Brain microvascular endothelial cell (primary cell): ENCODE measurements around the gene LRRC49.
"Not testable (repeated sequence)": the region's sequence is repeated elsewhere in the genome, so short reads cannot be mapped to it uniquely, and the experiment has no call there.

Experiments used
- DNase-seq: peaks from one replicate; pipeline ENCODE4 v3.0.0-alpha.2; 2020
- H3K27ac ChIP-seq: fragments of 250-450 bp; sonication (Bioruptor Pico); 2 replicates; pipeline ENCODE4 v1.5.1; 2020; ENCODE audit warnings: mild to moderate bottlenecking, moderate library complexity
- H3K27me3 ChIP-seq: fragments of 250-450 bp; sonication (Bioruptor Pico); replicated peaks from 2 replicates; pipeline ENCODE4 v1.5.1; 2020; ENCODE audit warnings: mild to moderate bottlenecking
- H3K36me3 ChIP-seq: fragments of 250-450 bp; sonication (Bioruptor Pico); replicated peaks from 2 replicates; pipeline ENCODE4 v1.5.1; 2020; ENCODE audit warnings: mild to moderate bottlenecking
- H3K4me3 ChIP-seq: 2 replicates; pipeline ENCODE4 v1.5.1; 2011; ENCODE audit warnings: low read depth, mild to moderate bottlenecking, control low read depth, low read length, moderate library complexity
- in situ Hi-C: cut with HindIII; loops from 2 replicates; pipeline ENCODE4 v1.10.0; 2017; ENCODE audit warnings: low sequenced_read_pairs, low pct_ligation_motif_present
- TF ChIP-seq, protein P1 (sequence below): IDR thresholded peaks from 2 replicates; pipeline ENCODE4 v1.5.1; 2011; ENCODE audit warnings: low read depth, mild to moderate bottlenecking, moderate library complexity, low read length, control low read depth, inconsistent platforms; ENCODE audit errors: missing control alignments

Gene LRRC49

DNA sequence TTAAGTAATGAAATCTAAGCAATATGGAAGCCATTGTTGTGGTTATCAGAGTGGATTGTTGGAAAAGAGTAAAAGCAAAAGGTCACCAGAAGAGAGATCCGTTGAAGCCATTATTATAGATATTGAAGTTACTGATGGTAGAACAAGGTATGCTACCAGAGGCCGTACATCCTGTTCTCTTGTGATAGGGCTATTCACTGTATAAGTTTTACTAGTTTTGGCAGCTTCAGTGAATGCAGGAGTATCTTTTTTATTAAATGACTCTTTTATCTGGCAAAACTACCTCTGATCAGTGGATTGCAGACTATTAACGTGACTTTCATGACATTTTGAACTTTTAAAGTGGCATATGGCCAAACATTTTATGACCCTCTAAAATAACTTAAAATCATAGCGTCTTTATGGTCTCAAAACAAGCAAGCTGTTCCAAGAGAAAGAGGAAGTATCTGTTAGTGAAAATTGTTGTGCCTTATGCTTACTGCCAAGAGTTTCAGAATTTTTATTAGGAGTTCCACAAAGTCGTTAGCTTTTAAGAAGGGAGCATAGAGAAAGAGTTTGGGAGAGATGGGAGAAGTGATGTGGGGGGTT lies 102.9 kb downstream of the LRRC49 start:
- Histone ChIP-seq H3K36me3 (no peaks in the 10 kb centered on the region), H3K27me3 (no peaks in the 10 kb centered on the region), H3K27ac (no peak overlapping the region), H3K4me3 (no peak overlapping the region)
- TF ChIP-seq, protein P1, sequence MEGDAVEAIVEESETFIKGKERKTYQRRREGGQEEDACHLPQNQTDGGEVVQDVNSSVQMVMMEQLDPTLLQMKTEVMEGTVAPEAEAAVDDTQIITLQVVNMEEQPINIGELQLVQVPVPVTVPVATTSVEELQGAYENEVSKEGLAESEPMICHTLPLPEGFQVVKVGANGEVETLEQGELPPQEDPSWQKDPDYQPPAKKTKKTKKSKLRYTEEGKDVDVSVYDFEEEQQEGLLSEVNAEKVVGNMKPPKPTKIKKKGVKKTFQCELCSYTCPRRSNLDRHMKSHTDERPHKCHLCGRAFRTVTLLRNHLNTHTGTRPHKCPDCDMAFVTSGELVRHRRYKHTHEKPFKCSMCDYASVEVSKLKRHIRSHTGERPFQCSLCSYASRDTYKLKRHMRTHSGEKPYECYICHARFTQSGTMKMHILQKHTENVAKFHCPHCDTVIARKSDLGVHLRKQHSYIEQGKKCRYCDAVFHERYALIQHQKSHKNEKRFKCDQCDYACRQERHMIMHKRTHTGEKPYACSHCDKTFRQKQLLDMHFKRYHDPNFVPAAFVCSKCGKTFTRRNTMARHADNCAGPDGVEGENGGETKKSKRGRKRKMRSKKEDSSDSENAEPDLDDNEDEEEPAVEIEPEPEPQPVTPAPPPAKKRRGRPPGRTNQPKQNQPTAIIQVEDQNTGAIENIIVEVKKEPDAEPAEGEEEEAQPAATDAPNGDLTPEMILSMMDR, result no peak
- no peak for DNase-seq
- in situ Hi-C loops, result no loop called here

DNA sequence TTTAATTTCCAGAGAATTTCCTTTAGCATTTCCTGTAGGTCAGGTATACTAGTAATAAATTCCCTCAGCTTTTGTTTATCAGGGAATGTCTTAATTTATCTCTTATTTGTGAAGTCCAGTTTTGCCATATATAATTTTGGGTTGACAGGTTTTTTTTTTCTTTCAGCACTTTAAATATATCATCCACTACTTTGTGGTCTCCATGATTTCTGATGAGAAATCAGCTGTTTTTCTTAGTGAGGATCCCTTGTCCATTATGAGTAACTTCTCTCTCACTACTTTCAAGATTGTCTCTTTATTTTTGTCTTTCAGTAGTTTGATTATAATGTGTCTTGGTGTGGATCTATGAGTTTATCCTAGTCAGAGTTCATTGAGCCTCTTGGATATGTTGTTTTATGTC lies 105.7 kb downstream of the LRRC49 start:
- in situ Hi-C loops, result no loop called here
- DNase-seq, result no peak

DNA sequence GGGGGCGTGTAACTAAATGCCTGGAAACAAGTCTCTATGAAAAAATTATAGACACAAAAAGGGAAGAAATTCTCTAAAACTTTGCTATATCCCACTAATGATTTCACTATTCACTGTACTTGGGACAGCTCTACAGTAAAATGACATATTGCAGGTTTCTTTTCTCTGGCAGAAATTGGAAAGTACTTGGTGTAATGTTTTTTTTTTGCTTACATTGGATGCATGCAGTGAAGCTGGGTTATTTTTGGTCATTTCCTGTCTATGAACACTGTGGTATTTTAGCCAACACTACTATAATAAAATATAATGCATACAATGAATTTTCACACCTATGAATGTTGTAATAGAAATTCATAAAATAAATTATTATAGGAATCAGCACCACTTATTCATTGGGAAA lies 109.7 kb downstream of the LRRC49 start:
- no peaks in the 10 kb centered on the region for H3K27me3 ChIP-seq
- TF ChIP-seq, protein P1, result no peak

More for the DNA sequence above, 105.7 kb downstream of the LRRC49 start:
- H3K36me3 ChIP-seq, result no peaks in the 10 kb centered on the region
- TF ChIP-seq, protein P1, result no peak
- H3K4me3 ChIP-seq, result no peak overlapping the region
- H3K27ac ChIP-seq, result no peak overlapping the region
- no peaks in the 10 kb centered on the region for H3K27me3 ChIP-seq

DNA sequence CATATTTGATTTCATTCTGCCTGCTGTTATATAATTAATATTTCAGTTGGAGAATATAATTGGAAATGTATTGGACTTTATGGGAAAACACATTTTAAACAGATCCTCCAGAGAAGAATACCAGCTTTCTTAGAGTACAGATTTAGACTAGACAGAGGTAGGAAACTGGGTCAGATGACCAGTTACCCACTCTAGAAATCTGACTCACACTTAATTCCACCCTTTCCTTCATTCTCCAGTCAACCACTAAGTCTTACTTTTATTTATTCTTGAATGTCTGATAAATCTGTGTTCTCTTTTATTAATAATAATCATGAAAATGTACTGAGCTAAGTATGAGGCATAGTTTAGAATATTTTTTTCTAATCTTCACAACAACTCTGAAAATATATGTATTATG lies 110.7 kb downstream of the LRRC49 start:
- peak; percentile 27 for DNase-seq
- H3K27me3 ChIP-seq, result no peaks in the 10 kb centered on the region
- no peak overlapping the region for H3K4me3 ChIP-seq
- peak overlapping the region; percentile 42 for H3K27ac ChIP-seq
- in situ Hi-C loops, result no loop called here
- TF ChIP-seq, protein P1, result no peak
- no peaks in the 10 kb centered on the region for H3K36me3 ChIP-seq

More for the DNA sequence above, 109.7 kb downstream of the LRRC49 start:
- no peak overlapping the region for H3K4me3 ChIP-seq
- no peak overlapping the region for H3K27ac ChIP-seq
- in situ Hi-C loops, result no loop called here
- no peaks in the 10 kb centered on the region for H3K36me3 ChIP-seq
- no peak for DNase-seq

DNA sequence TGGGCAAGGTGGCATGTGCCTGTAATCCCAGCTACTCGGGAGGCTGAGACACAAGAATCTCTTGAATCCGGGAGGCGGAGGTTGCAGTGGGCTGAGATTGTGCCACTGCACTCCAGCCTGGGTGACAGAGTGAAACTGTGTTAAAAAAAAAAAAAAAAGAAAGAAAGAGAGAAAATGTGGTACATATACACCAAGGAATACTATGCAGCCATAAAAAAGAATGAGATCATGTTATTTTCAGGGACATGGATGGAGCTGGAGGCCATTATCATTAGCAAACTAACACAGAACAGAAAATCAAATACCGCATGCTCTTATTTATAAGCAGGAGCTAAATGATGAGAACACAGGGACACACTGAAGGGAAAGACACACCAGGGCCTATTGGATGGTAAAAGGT lies 111.9 kb downstream of the LRRC49 start:
- DNase-seq, H3K27me3 ChIP-seq, in situ Hi-C loops, H3K36me3 ChIP-seq, H3K27ac ChIP-seq, H3K4me3 ChIP-seq: not testable (repeated sequence)

GRCh38 chr15:71005895-71006294 lies 113.3 kb downstream of the LRRC49 start:
- Histone ChIP-seq H3K27ac (no peak overlapping the region), H3K36me3 (no peaks in the 10 kb centered on the region), H3K27me3 (no peaks in the 10 kb centered on the region), H3K4me3 (no peak overlapping the region)
- in situ Hi-C loops, result no loop called here
- DNase-seq, result no peak
- TF ChIP-seq, protein P1, result no peak
